H1 (cell line): ENCODE results near the gene DIABLO. TPM values are rescaled to one million over a fixed set of nuclear protein-coding genes. Genes with fewer than 3 reads are reported as not detected.

Experiments
- CTCF ChIA-PET: fragments of 300-600 bp; sonication (Branson Sonifier 250); formaldehyde crosslinking; loops from one replicate; lab custom pipeline; 2021; ENCODE audit not compliant: partially characterized antibody; lab: Charles Lee
- POLR2A ChIA-PET: fragments of 300-600 bp; sonication (Branson Sonifier 250); formaldehyde crosslinking; loops from one replicate; lab custom pipeline; 2021; ENCODE audit warnings: inconsistent platforms; ENCODE audit not compliant: partially characterized antibody; lab: Charles Lee
- DNase-seq, 2 experiments: peaks; one replicate each; pipeline versions ENCODE4 v3.0.0 to v3.0.0-alpha.2; 2010 to 2022; ENCODE audit warnings: low spot score in 2 of 2, low read depth in 1 of 2, mixed read lengths in 1 of 2
- FAIRE-seq: peaks from 2 replicates; lab custom pipeline; 2011; peaks lifted over from hg19 to GRCh38; lab: Jason Lieb, UNC
- H2AFZ ChIP-seq: 2 replicates; pipeline ENCODE4 v1.8.1; 2012; ENCODE audit warnings: low read length, inconsistent platforms
- H2AK5ac ChIP-seq: 2 replicates; pipeline ENCODE4 v1.6.1; 2013; ENCODE audit warnings: low read depth, low read length
- H2BK120ac ChIP-seq: replicated peaks from 2 replicates; pipeline ENCODE3; 2013; ENCODE audit warnings: low read depth, low read length, inconsistent platforms
- H2BK12ac ChIP-seq: 2 replicates; pipeline ENCODE4 v1.6.1; 2013; ENCODE audit warnings: low read depth, low read length
- H2BK15ac ChIP-seq: 2 replicates; pipeline ENCODE4 v1.6.1; 2013; ENCODE audit warnings: low read length
- H2BK20ac ChIP-seq: 2 replicates; pipeline ENCODE4 v1.6.1; 2013; ENCODE audit warnings: low read length
- H2BK5ac ChIP-seq: 2 replicates; pipeline ENCODE4 v1.6.1; 2013; ENCODE audit warnings: low read depth, low read length
- H3K14ac ChIP-seq: 2 replicates; pipeline ENCODE4 v1.6.1; 2013; ENCODE audit warnings: inconsistent platforms; ENCODE audit not compliant: insufficient read length
- H3K18ac ChIP-seq: 2 replicates; pipeline ENCODE4 v1.6.1; 2013; ENCODE audit warnings: low read length; ENCODE audit errors: extremely low read depth
- H3K23ac ChIP-seq: 2 replicates; pipeline ENCODE4 v1.6.1; 2013; ENCODE audit warnings: inconsistent platforms; ENCODE audit not compliant: insufficient read length
- H3K23me2 ChIP-seq: 2 replicates; pipeline ENCODE4 v1.6.1; 2013; ENCODE audit warnings: low read depth, low read length
- H3K27ac ChIP-seq: 2 replicates; pipeline ENCODE4 v1.6.1; 2011; ENCODE audit warnings: low read depth, low read length, inconsistent platforms
- H3K27me3 ChIP-seq, 4 experiments: replicated peaks in 1 of 4; 1 replicate in 1 of 4; 2 replicates in 3 of 4; pipeline versions ENCODE4 v1.6.1 to v1.8.1; 2011 to 2013; ENCODE audit warnings: low read length in 3 of 4, mild to moderate bottlenecking in 3 of 4, inconsistent platforms in 2 of 4, mixed read lengths in 2 of 4, moderate library complexity in 1 of 4; ENCODE audit not compliant: control insufficient read depth in 3 of 4, insufficient read depth in 3 of 4; ENCODE audit errors: extremely low read depth in 1 of 4
- H3K36me3 ChIP-seq, 4 experiments: 2 replicates each; pipeline versions ENCODE4 v1.6.1 to v1.8.1; 2011 to 2013; ENCODE audit warnings: mild to moderate bottlenecking in 4 of 4, low read length in 3 of 4, moderate library complexity in 2 of 4, control low read depth in 1 of 4, inconsistent platforms in 1 of 4; ENCODE audit not compliant: insufficient read depth in 4 of 4, control insufficient read depth in 2 of 4
- H3K4ac ChIP-seq: replicated peaks from 2 replicates; pipeline ENCODE3; 2013; ENCODE audit warnings: low read length, low read depth, mixed read lengths, inconsistent platforms; ENCODE audit not compliant: insufficient read length
- H3K4me1 ChIP-seq, 4 experiments: replicated peaks in 1 of 4; 1 replicate in 1 of 4; 2 replicates in 3 of 4; pipeline versions ENCODE4 v1.6.1 to v1.8.1; 2011 to 2013; ENCODE audit warnings: low read length in 3 of 4, inconsistent platforms in 2 of 4, mixed read lengths in 1 of 4; ENCODE audit not compliant: insufficient read depth in 4 of 4, control insufficient read depth in 3 of 4
- H3K4me2 ChIP-seq, 2 experiments: 2 replicates each; pipeline versions ENCODE4 v1.6.1 to v1.8.1; 2011 to 2013; ENCODE audit warnings: low read depth in 2 of 2, low read length in 2 of 2, control low read depth in 1 of 2, inconsistent platforms in 1 of 2, mild to moderate bottlenecking in 1 of 2; ENCODE audit not compliant: insufficient read depth in 1 of 2
- H3K4me3 ChIP-seq, 4 experiments: fragments of 200-600, 300-600 bp in 1 of 4; sonication (generic), shearing (Covaris generic), sonication (Bioruptor Twin) in 1 of 4; 2 replicates each; pipeline versions ENCODE4 v1.5.1 to v1.8.1; 2011 to 2016; ENCODE audit warnings: low read length in 4 of 4, low read depth in 3 of 4, control low read depth in 2 of 4, inconsistent platforms in 2 of 4, mild to moderate bottlenecking in 2 of 4, mixed read lengths in 1 of 4, moderate library complexity in 1 of 4; ENCODE audit not compliant: insufficient read depth in 2 of 4; ENCODE audit errors: extremely low read depth in 1 of 4
- H3K56ac ChIP-seq: replicated peaks from 2 replicates; pipeline ENCODE3; 2013; ENCODE audit warnings: low read depth, mild to moderate bottlenecking, mixed read lengths, low read length, inconsistent platforms; ENCODE audit not compliant: insufficient read length
- H3K79me1 ChIP-seq: 2 replicates; pipeline ENCODE4 v1.6.1; 2013; ENCODE audit warnings: low read depth, low read length, control low read depth
- H3K79me2 ChIP-seq, 2 experiments: 2 replicates each; pipeline versions ENCODE4 v1.6.1 to v1.8.1; 2012 to 2013; ENCODE audit warnings: low read length in 2 of 2, mild to moderate bottlenecking in 2 of 2, inconsistent platforms in 1 of 2; ENCODE audit not compliant: insufficient read depth in 2 of 2, control insufficient read depth in 1 of 2
- H3K9ac ChIP-seq, 4 experiments: replicated peaks in 1 of 4; 1 replicate in 1 of 4; 2 replicates in 3 of 4; pipeline versions ENCODE4 v1.6.1 to v1.8.1; 2011 to 2013; ENCODE audit warnings: low read depth in 3 of 4, low read length in 3 of 4, control low read depth in 2 of 4, mild to moderate bottlenecking in 2 of 4, moderate library complexity in 2 of 4, inconsistent platforms in 1 of 4; ENCODE audit errors: extremely low read depth in 1 of 4
- H3K9me3 ChIP-seq, 2 experiments: 2 replicates each; pipeline versions ENCODE4 v1.6.1 to v1.8.1; 2012 to 2013; ENCODE audit warnings: mild to moderate bottlenecking in 2 of 2, moderate library complexity in 2 of 2, control low read depth in 1 of 2, inconsistent platforms in 1 of 2, low read depth in 1 of 2, low read length in 1 of 2, mixed read lengths in 1 of 2; ENCODE audit not compliant: insufficient read depth in 2 of 2
- H4K20me1 ChIP-seq, 2 experiments: replicated peaks in 1 of 2; 2 replicates each; pipeline versions ENCODE3 to v1.8.1; 2011 to 2013; ENCODE audit warnings: inconsistent platforms in 2 of 2, low read length in 2 of 2, mild to moderate bottlenecking in 1 of 2; ENCODE audit not compliant: insufficient read depth in 2 of 2, control insufficient read depth in 1 of 2
- H4K5ac ChIP-seq: 2 replicates; pipeline ENCODE4 v1.6.1; 2013; ENCODE audit warnings: low read length, low read depth, mixed read lengths, inconsistent platforms; ENCODE audit not compliant: insufficient read length
- H4K8ac ChIP-seq: 2 replicates; pipeline ENCODE4 v1.8.0; 2013; ENCODE audit warnings: mild to moderate bottlenecking, moderate library complexity, low read length, inconsistent platforms; ENCODE audit not compliant: insufficient read depth; ENCODE audit errors: extremely low read depth
- H4K91ac ChIP-seq: replicated peaks from 2 replicates; pipeline ENCODE3; 2013; ENCODE audit warnings: low read length, mixed read lengths, inconsistent platforms; ENCODE audit not compliant: insufficient read length
- ASH2L ChIP-seq: fragments of 200-600, 300-600 bp; sonication (generic); IDR thresholded peaks from one replicate; pipeline ENCODE4 v1.7.1; 2017; ENCODE audit warnings: low read length
- EZH2 ChIP-seq: fragments of 200-600 bp; sonication (generic); IDR thresholded peaks from 2 replicates; pipeline ENCODE4 v1.7.1; 2012; ENCODE audit warnings: low read depth, mild to moderate bottlenecking, moderate library complexity, low read length, inconsistent platforms; ENCODE audit not compliant: severe bottlenecking
- KDM4A ChIP-seq: IDR thresholded peaks from one replicate; pipeline ENCODE4 v1.7.1; 2012; ENCODE audit warnings: low read depth, mild to moderate bottlenecking, moderate library complexity, low read length, inconsistent platforms; ENCODE audit not compliant: severe bottlenecking
- RFX5 ChIP-seq: IDR thresholded peaks from 2 replicates; pipeline ENCODE4 v1.6.1; 2011; ENCODE audit warnings: low read depth, low read length, improper control_type of control experiment, borderline replicate concordance
- RXRA ChIP-seq: IDR thresholded peaks from 2 replicates; pipeline ENCODE4 v1.6.1; 2011; ENCODE audit warnings: low read depth, mild to moderate bottlenecking, low read length, moderate library complexity; ENCODE audit not compliant: insufficient read depth
- SUZ12 ChIP-seq: fragments of 200-600 bp; sonication (generic); IDR thresholded peaks from 2 replicates; pipeline ENCODE4 v1.6.1; 2012; ENCODE audit warnings: mild to moderate bottlenecking, inconsistent platforms, low read length, moderate library complexity, mixed read lengths
- WGBS, 2 experiments: shearing (Covaris generic) in 1 of 2; methylation state at CpG; one replicate each; pipeline versions ENCODE4 v1.1.6 to v1.1.7; 2013 to 2015; ENCODE audit warnings: low lambda C conversion rate in 2 of 2, mixed read lengths in 2 of 2, inconsistent platforms in 1 of 2, low coverage in 1 of 2, missing lambda C conversion rate in 1 of 2; ENCODE audit not compliant: insufficient replicate concordance in 2 of 2, insufficient coverage in 1 of 2, insufficient read length in 1 of 2; ENCODE audit errors: extremely low coverage in 1 of 2, missing lambda C conversion rate in 1 of 2; 5-methylcytosine and 5-hydroxymethylcytosine counted together
- polyA plus RNA-seq, 7 experiments: library from polyadenylated mRNA; depleted of rRNA in 3 of 7; stranded (reverse) in 5 of 7; unstranded in 2 of 7; fragments of >200 nt in 5 of 7; fragments of 200-250 nt in 2 of 7; gene quantifications; 1 replicate in 5 of 7; 2 replicates in 1 of 7; 4 replicates in 1 of 7; pipeline versions ENCODE4 v1.2.1 to v1.2.3, GENCODE V29; 2011 to 2013; ENCODE audit warnings: missing spikeins in 2 of 7, mixed read lengths in 2 of 7
- total RNA-seq: library from RNA; stranded (reverse); fragmentation: NEBNext Ultra II Directional; extraction: Animal tissue kit (Norgen Biotek cat#: 25700); gene quantifications from 2 replicates; pipeline ENCODE4 v1.2.1, GENCODE V29; 2021

The DIABLO gene
- total and polyA plus RNA-seq, 2 of the 8 experiments (the other 6 are each of a cell fraction or from before 2014, with no cell fraction given) = 65.2 to 68.3 TPM

GRCh38 chr12:122204167-122205052 lies 21.4 kb downstream of the DIABLO start:
- H2BK12ac ChIP-seq = no peak overlapping the region
- no peak overlapping the region for H3K18ac ChIP-seq
- H3K14ac ChIP-seq = no peak overlapping the region
- no peak overlapping the region for H3K27ac ChIP-seq
- no peak overlapping the region for H3K4ac ChIP-seq
- no peak overlapping the region for H3K9ac ChIP-seq
- POLR2A ChIA-PET = interaction anchor here (0.6 to 17.6 kb wide), 4 partner anchors 11 to 76 kb away, joined by 3 to 230 read pairs (median 5); partner anchors contain the start of gene DIABLO
- peaks cover 12 to 19% of the 10 kb centered on the region in 2 experiments for H4K20me1 ChIP-seq
- peak overlapping the region; percentile 60 to 98 for H3K4me2 ChIP-seq
- CTCF ChIA-PET = interaction anchor here (0.8 to 4.1 kb wide), 6 partner anchors 10 to 73 kb away, joined by 3 to 21 read pairs (median 9); no protein-coding TSS in a partner anchor
- WGBS, 2 experiments = 22% methylated on average over 45 of the region's 71 CpGs; no CpG with 5 or more reads in 1 of the 2 experiments
- no peak for TF ChIP-seq RXRA
- TF ChIP-seq KDM4A = peak; percentile 47
- no peak for TF ChIP-seq ASH2L
- peak; percentile 66 for TF ChIP-seq EZH2
- TF ChIP-seq RFX5 = no peak
- TF ChIP-seq SUZ12 = peak; percentile 49; the same call in 1 of the 2 replicates
- no peak overlapping the region; the same call in 1 of the 2 replicates for H4K8ac ChIP-seq
- H3K23me2 ChIP-seq = peaks cover 9% of the 10 kb centered on the region; the same call in 1 of the 2 replicates
- no peak overlapping the region for H2BK5ac ChIP-seq
- no peak overlapping the region for H3K56ac ChIP-seq
- H3K23ac ChIP-seq = no peak overlapping the region
- H2BK20ac ChIP-seq = no peak overlapping the region
- no peaks in the 10 kb centered on the region for H3K9me3 ChIP-seq
- H3K27me3 ChIP-seq = peaks cover 9 to 44% (median 27%) of the 10 kb centered on the region in 4 experiments; a peak in 6 of 7 replicates
- no peak overlapping the region for H4K91ac ChIP-seq
- DNase-seq (peak in 1 of 2 experiments; percentile 63), FAIRE-seq (no peak)
- no peaks in the 10 kb centered on the region for H3K79me2 ChIP-seq
- H3K79me1 ChIP-seq = no peaks in the 10 kb centered on the region
- peaks cover 4 to 23% (median 17%) of the 10 kb centered on the region in 4 experiments; a peak in 7 of 8 replicates for H3K36me3 ChIP-seq
- peaks cover 0 to 10% (median 3%) of the 10 kb centered on the region in 4 experiments; a peak in 5 of 7 replicates for H3K4me1 ChIP-seq
- H2BK15ac ChIP-seq = no peak overlapping the region
- no peak overlapping the region; the same call in 1 of the 2 replicates for H2AFZ ChIP-seq
- no peak overlapping the region for H2AK5ac ChIP-seq
- H4K5ac ChIP-seq = no peak overlapping the region
- H2BK120ac ChIP-seq = no peak overlapping the region
- peak overlapping the region; percentile 29 to 74 (median 54) for H3K4me3 ChIP-seq
